HG02870 (cell line): Measurements from ENCODE around the gene NUP210L.

Experiments used
- ATAC-seq: cut with Tn5 transposase; IDR thresholded peaks from one replicate; pipeline ENCODE4 v1.9.1; 2021; ENCODE audit warnings: mild to moderate bottlenecking, moderate library complexity; ENCODE audit not compliant: unreplicated experiment

Gene NUP210L

GRCh38 chr1:154154534-154155191, at the start of gene NUP210L:
Gene NUP210L, minus strand, starts transcription at chr1:154155073.
- no peak for ATAC-seq

GRCh38 chr1:154199563-154199879, 44.6 kb upstream of the NUP210L start:
- ATAC-seq = no peak

GRCh38 chr1:154198756-154199562, 44.1 kb upstream of the NUP210L start:
- no peak for ATAC-seq

GRCh38 chr1:154193821-154194220, 38.9 kb upstream of the NUP210L start:
- no peak for ATAC-seq

GRCh38 chr1:154192476-154192875, 37.6 kb upstream of the NUP210L start:
- no peak for ATAC-seq

GRCh38 chr1:154191990-154192461, 37.2 kb upstream of the NUP210L start, which contains the start of gene TPM3:
Gene TPM3, minus strand, starts transcription at chr1:154192100. Its CDS starts 82 bp downstream, at chr1:154192018.
- no peak for ATAC-seq

GRCh38 chr1:154190550-154190949, 35.7 kb upstream of the NUP210L start:
- no peak for ATAC-seq

- no peak for ATAC-seq
Observed at GRCh38 chr1:154186852-154187501, 32.1 kb upstream of the NUP210L start.

GRCh38 chr1:154186177-154186576, 31.3 kb upstream of the NUP210L start:
- no peak for ATAC-seq

- ATAC-seq = peak; percentile 58
Observed at GRCh38 chr1:154183046-154183915, 28.4 kb upstream of the NUP210L start.

- ATAC-seq = peak; percentile 44
Observed at GRCh38 chr1:154182344-154183045, 27.6 kb upstream of the NUP210L start.

GRCh38 chr1:154181944-154182343, 27.1 kb upstream of the NUP210L start:
- no peak for ATAC-seq

- no peak for ATAC-seq
Observed at GRCh38 chr1:154179946-154180687, 25.2 kb upstream of the NUP210L start.

GRCh38 chr1:154178911-154179811, 24.3 kb upstream of the NUP210L start:
- ATAC-seq = no peak

GRCh38 chr1:154178013-154178412, 23.1 kb upstream of the NUP210L start:
- no peak for ATAC-seq

GRCh38 chr1:154176337-154176736, 21.5 kb upstream of the NUP210L start:
- no peak for ATAC-seq

GRCh38 chr1:154174654-154175053, 19.8 kb upstream of the NUP210L start:
- ATAC-seq = no peak

- no peak for ATAC-seq
Observed at GRCh38 chr1:154171880-154172279, 17.0 kb upstream of the NUP210L start.

GRCh38 chr1:154171223-154171583, 16.3 kb upstream of the NUP210L start:
- ATAC-seq = no peak
